Esophagus squamous epithelium (tissue), 5 donors: Measurements from ENCODE around the gene TWIST2. TPM values are rescaled to one million over a fixed set of nuclear protein-coding genes. Genes with fewer than 3 reads are reported as not detected.

Experiments
- DNase-seq: peaks from one replicate; lab custom pipeline; 2025; lab: John Stamatoyannopoulos, UW
- H3K27ac ChIP-seq, 4 donors: fragments of 200-600 bp; sonication (generic); one replicate each; pipeline ENCODE4 v1.5.1; 2016 to 2019; ENCODE audit warnings: mild to moderate bottlenecking in 1 of 4
- H3K27me3 ChIP-seq, 4 donors: fragments of 200-600 bp; sonication (generic); 1 replicate in 3 of 4; 2 replicates in 1 of 4; pipeline versions ENCODE4 v1.5.1 to v1.6.0; 2017 to 2021; ENCODE audit warnings: antibody characterized with exemption in 1 of 4
- H3K36me3 ChIP-seq, 3 donors: fragments of 200-600 bp; sonication (generic); one replicate each; pipeline ENCODE4 v1.5.1; 2016 to 2019
- H3K4me1 ChIP-seq, 3 donors: fragments of 200-600 bp; sonication (generic); one replicate each; pipeline ENCODE4 v1.5.1; 2017 to 2019
- H3K4me3 ChIP-seq, 4 donors: fragments of 200-600 bp; sonication (generic); 1 replicate in 3 of 4; 2 replicates in 1 of 4; pipeline ENCODE4 v1.5.1; 2016 to 2019; ENCODE audit warnings: mild to moderate bottlenecking in 2 of 4, moderate library complexity in 1 of 4
- H3K9me3 ChIP-seq, 3 donors: fragments of 200-600 bp; sonication (generic); one replicate each; pipeline ENCODE4 v1.5.1; 2016 to 2019
- CTCF ChIP-seq, 6 experiments: fragments of 450-650 bp in 4 of 6; fragments of 200-600 bp in 2 of 6; sonication (generic) in 2 of 6; IDR thresholded peaks; one replicate each; pipeline ENCODE4 v1.5.1; 2016 to 2019; ENCODE audit warnings: antibody characterized with exemption in 6 of 6, mild to moderate bottlenecking in 4 of 6, moderate library complexity in 4 of 6
- POLR2A ChIP-seq, 4 donors: fragments of 450-650 bp; IDR thresholded peaks; one replicate each; pipeline ENCODE4 v1.6.1; 2017; ENCODE audit warnings: antibody characterized with exemption in 4 of 4, mild to moderate bottlenecking in 4 of 4, moderate library complexity in 3 of 4
- WGBS, 2 donors: methylation state at CpG; one replicate each; pipeline ENCODE4 v1.1.5; 2018; 5-methylcytosine and 5-hydroxymethylcytosine counted together
- intact Hi-C: fragments of 100-400 bp; cut with DNase I; formaldehyde crosslinking; loops from one replicate; pipeline ENCODE4 v1.15.0; 2022
- total RNA-seq, 4 donors: library from RNA; depleted of rRNA; stranded (reverse); fragments of >200 nt; gene quantifications; one replicate each; pipeline ENCODE4 v1.1.0, GENCODE V29; 2016
- donor health status: DM: yes; HTN: yes; CAD: no.

The TWIST2 gene
- total RNA-seq, 4 donors from 2014 or later, result 3.1 to 33.0 (median 4.9) TPM

GRCh38 chr2:238884122-238884811 is 36.4 kb downstream of the TWIST2 start:
- Histone ChIP-seq H3K9me3 (no peaks in the 10 kb centered on the region), H3K4me1 (peaks cover 0 to 29% (median 6%) of the 10 kb centered on the region in 3 donors), H3K4me3 (no peak overlapping the region), H3K27ac (no peak overlapping the region), H3K27me3 (peaks cover 0 to 16% (median 0%) of the 10 kb centered on the region in 4 donors), H3K36me3 (peaks cover 0 to 6% (median 0%) of the 10 kb centered on the region in 3 donors)
- intact Hi-C loops, result no loop called here
- 57 to 70% methylated on average over 6 to 7 of the region's 19 CpGs for WGBS, 2 donors
- TF ChIP-seq CTCF (IDR thresholded peaks at IDR 0.05) (no peak), POLR2A (IDR thresholded peaks at IDR 0.05) (no peak)
- DNase-seq, result no peak

GRCh38 chr2:238884812-238885408 is 37.0 kb downstream of the TWIST2 start:
- Histone ChIP-seq H3K4me3 (no peak overlapping the region), H3K27me3 (peaks cover 0 to 16% (median 0%) of the 10 kb centered on the region in 4 donors), H3K27ac (no peak overlapping the region), H3K36me3 (peaks cover 0 to 6% (median 0%) of the 10 kb centered on the region in 3 donors), H3K4me1 (peaks cover 0 to 29% (median 6%) of the 10 kb centered on the region in 3 donors), H3K9me3 (no peaks in the 10 kb centered on the region)
- TF ChIP-seq POLR2A (IDR thresholded peaks at IDR 0.05) (no peak), CTCF (IDR thresholded peaks at IDR 0.05) (no peak)
- intact Hi-C loops, result no loop called here
- no peak for DNase-seq
- 86 to 100% methylated on average over 2 of the region's 14 CpGs for WGBS, 2 donors

GRCh38 chr2:238886453-238887094 is 38.7 kb downstream of the TWIST2 start:
- Histone ChIP-seq H3K9me3 (no peaks in the 10 kb centered on the region), H3K36me3 (peaks cover 0 to 6% (median 0%) of the 10 kb centered on the region in 3 donors), H3K27ac (no peak overlapping the region), H3K27me3 (peaks cover 0 to 16% (median 0%) of the 10 kb centered on the region in 4 donors), H3K4me3 (no peak overlapping the region), H3K4me1 (peaks cover 0 to 28% (median 6%) of the 10 kb centered on the region in 3 donors)
- DNase-seq, result no peak
- WGBS, 2 donors, result 78 to 87% methylated on average over 7 to 13 of the region's 13 CpGs
- intact Hi-C loops, result no loop called here
- TF ChIP-seq CTCF (IDR thresholded peaks at IDR 0.05) (no peak), POLR2A (IDR thresholded peaks at IDR 0.05) (no peak)

GRCh38 chr2:238887616-238888015 is 39.7 kb downstream of the TWIST2 start:
- intact Hi-C loops, result no loop called here
- no peak for DNase-seq
- Histone ChIP-seq H3K4me3 (no peak overlapping the region), H3K36me3 (peaks cover 0 to 6% (median 0%) of the 10 kb centered on the region in 3 donors), H3K27ac (no peak overlapping the region), H3K4me1 (peaks cover 0 to 19% (median 6%) of the 10 kb centered on the region in 3 donors), H3K9me3 (no peaks in the 10 kb centered on the region), H3K27me3 (peaks cover 0 to 9% (median 0%) of the 10 kb centered on the region in 4 donors)
- no peak for TF ChIP-seq POLR2A (IDR thresholded peaks at IDR 0.05)
- no peak for TF ChIP-seq CTCF (IDR thresholded peaks at IDR 0.05)
- WGBS, 2 donors, result 65 to 82% methylated on average over 7 to 8 of the region's 10 CpGs

- WGBS, 2 donors, result 60 to 65% methylated on average over 2 of the region's 2 CpGs
- intact Hi-C loops, result no loop called here
Measured at GRCh38 chr2:238888781-238889180, 40.9 kb downstream of the TWIST2 start.

More at GRCh38 chr2:238888781-238889180, 40.9 kb downstream of the TWIST2 start:
- TF ChIP-seq CTCF (IDR thresholded peaks at IDR 0.05) (no peak), POLR2A (IDR thresholded peaks at IDR 0.05) (no peak)
- Histone ChIP-seq H3K4me3 (no peak overlapping the region), H3K27ac (no peak overlapping the region), H3K4me1 (peaks cover 0 to 20% (median 6%) of the 10 kb centered on the region in 3 donors), H3K36me3 (peaks cover 0 to 6% (median 0%) of the 10 kb centered on the region in 3 donors), H3K9me3 (no peaks in the 10 kb centered on the region), H3K27me3 (no peaks in the 10 kb centered on the region)
- DNase-seq, result no peak
